Panc1 (cell line): ENCODE results near the gene TRAF6. TPM values are rescaled to one million over a fixed set of nuclear protein-coding genes. Genes with fewer than 3 reads are reported as not detected.
"Not testable (repeated sequence)": the region's sequence is repeated elsewhere in the genome, so short reads cannot be mapped to it uniquely, and the experiment has no call there.

Experiments used
- ATAC-seq: fragments of 200-7000 bp; cut with Tn5 transposase; 2 replicates; pipeline ENCODE4 v1.9.1; 2020; ENCODE audit warnings: mild to moderate bottlenecking, moderate library complexity
- BruUV-seq: library from RNA; stranded (reverse); fragments of 400-500 nt; replicated peaks from 2 replicates; lab custom pipeline; 2021; lab: Mats Ljungman, UMichigan
- CTCF ChIA-PET: fragments of 300-600 bp; sonication (Branson Sonifier 250); formaldehyde crosslinking; loops from one replicate; lab custom pipeline; 2022; ENCODE audit warnings: antibody characterized with exemption; lab: Charles Lee
- POLR2A ChIA-PET: fragments of 300-600 bp; sonication (Branson Sonifier 250); formaldehyde crosslinking; loops from one replicate; lab custom pipeline; 2022; ENCODE audit warnings: antibody characterized with exemption; lab: Charles Lee
- DNase-seq: peaks from one replicate; pipeline ENCODE4 v3.0.0-alpha.2; 2010; ENCODE audit warnings: low read depth, low spot score
- H3K27ac ChIP-seq: 2 replicates; pipeline ENCODE4 v1.5.1; 2011; ENCODE audit warnings: mild to moderate bottlenecking, low read length, inconsistent platforms
- H3K27me3 ChIP-seq: fragments of 200-500 bp; sonication (Bioruptor generic); 2 replicates; pipeline ENCODE4 v1.6.0; 2014; ENCODE audit warnings: low read length, inconsistent platforms; ENCODE audit not compliant: control insufficient read depth, insufficient read depth
- H3K36me3 ChIP-seq: fragments of 200-500 bp; sonication (Bioruptor generic); 2 replicates; pipeline ENCODE4 v1.5.1; 2014; ENCODE audit warnings: inconsistent platforms, mild to moderate bottlenecking, low read length, moderate library complexity; ENCODE audit not compliant: control insufficient read depth, insufficient read depth
- H3K4me1 ChIP-seq: 2 replicates; pipeline ENCODE4 v1.5.1; 2011; ENCODE audit warnings: inconsistent platforms, mild to moderate bottlenecking, low read length, moderate library complexity; ENCODE audit not compliant: control insufficient read depth, insufficient read depth
- H3K4me3 ChIP-seq, 2 experiments: 2 replicates each; pipeline ENCODE4 v1.5.1; 2011 to 2012; ENCODE audit warnings: low read depth in 2 of 2, low read length in 2 of 2, mild to moderate bottlenecking in 2 of 2, inconsistent platforms in 1 of 2, moderate library complexity in 1 of 2
- H3K9me3 ChIP-seq: fragments of 200-500 bp; sonication (Bioruptor generic); 2 replicates; pipeline ENCODE4 v1.5.1; 2014; ENCODE audit warnings: low read depth, mild to moderate bottlenecking, inconsistent platforms, low read length, moderate library complexity; ENCODE audit not compliant: control insufficient read depth, insufficient read depth
- POLR2AphosphoS5 ChIP-seq: IDR thresholded peaks from 2 replicates; pipeline ENCODE4 v1.6.1; 2012; ENCODE audit warnings: mild to moderate bottlenecking, low read depth, low read length, moderate library complexity
- SIN3A ChIP-seq: IDR thresholded peaks from 2 replicates; pipeline ENCODE4 v1.6.1; 2012; ENCODE audit warnings: low read depth, mild to moderate bottlenecking, low read length, moderate library complexity, borderline replicate concordance; ENCODE audit not compliant: insufficient read depth
- TCF7L2 ChIP-seq: IDR thresholded peaks from 2 replicates; pipeline ENCODE4 v1.6.1; 2011; ENCODE audit warnings: mild to moderate bottlenecking, low read depth, low read length, inconsistent platforms
- in situ Hi-C: cut with HindIII; loops from 2 replicates; pipeline ENCODE4 v1.10.0; 2016; ENCODE audit warnings: low sequenced_read_pairs, low pct_unique_long_range_greater_than_20kb
- intact Hi-C: fragments of 100-400 bp; cut with micrococcal nuclease; formaldehyde crosslinking; loops from one replicate; pipeline ENCODE4 v1.10.0; 2022; ENCODE audit not compliant: unreplicated experiment
- total RNA-seq: library from RNA; stranded (reverse); gene quantifications from one replicate; pipeline ENCODE4 v1.2.1, GENCODE V29; 2021; ENCODE audit not compliant: unreplicated experiment
- TF ChIP-seq, protein P1 (sequence below), 2 experiments: IDR thresholded peaks; 2 replicates each; pipeline ENCODE4 v1.6.1; 2011 to 2012; ENCODE audit warnings: low read depth in 2 of 2, control low read depth in 1 of 2, low read length in 1 of 2, mild to moderate bottlenecking in 1 of 2, moderate library complexity in 1 of 2; ENCODE audit not compliant: insufficient read depth in 1 of 2
- TF ChIP-seq, protein P2 (sequence below): fragments of 450-650 bp; IDR thresholded peaks from 2 replicates; pipeline ENCODE4 v1.5.1; 2017; ENCODE audit warnings: mild to moderate bottlenecking

TRAF6 gene
- total RNA-seq, 1 experiment from 2014 or later = 10.9 TPM

DNA sequence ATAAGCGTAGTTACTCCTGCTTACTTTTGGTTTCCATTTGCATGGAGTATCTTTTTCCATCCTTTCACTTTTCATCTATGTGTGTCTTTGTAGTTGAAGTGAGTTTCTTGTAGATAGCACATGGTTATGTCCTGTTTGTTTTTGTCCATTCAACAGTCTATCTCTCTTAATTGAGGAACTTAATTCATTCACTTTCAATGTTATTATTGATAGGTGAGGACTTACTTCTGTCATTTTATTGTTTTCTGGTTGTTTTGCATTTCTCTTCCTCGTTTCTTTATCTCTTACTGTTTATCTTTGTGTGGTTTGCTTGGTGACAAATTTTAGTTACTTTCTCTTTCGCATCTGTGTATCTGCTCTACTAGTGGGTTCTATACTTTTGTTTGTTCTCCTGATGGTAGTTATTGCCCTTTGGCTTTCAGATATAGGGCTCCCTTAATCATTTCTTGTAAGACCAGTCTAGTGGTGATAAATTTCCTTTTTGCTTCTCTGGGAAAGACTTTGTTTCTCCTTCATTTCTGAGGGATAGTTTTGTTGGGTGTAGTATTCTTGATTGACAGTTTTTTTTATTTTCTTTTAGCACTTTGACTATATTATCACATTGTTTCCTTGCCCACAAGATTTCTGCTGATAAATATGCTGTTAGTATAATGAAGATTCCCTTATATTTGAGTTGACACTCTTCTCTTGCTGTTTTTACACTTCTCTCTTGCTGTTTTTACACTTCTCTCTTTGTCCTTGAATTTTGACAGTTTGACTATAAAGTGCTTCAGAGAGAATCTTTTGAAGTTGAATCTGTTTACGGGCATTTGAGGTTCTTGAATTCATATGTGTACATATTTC lies 48.7 kb upstream of the TRAF6 start:
- Histone ChIP-seq H3K27ac (no peak overlapping the region), H3K4me1 (no peaks in the 10 kb centered on the region), H3K36me3 (no peaks in the 10 kb centered on the region), H3K9me3 (no peaks in the 10 kb centered on the region), H3K27me3 (no peaks in the 10 kb centered on the region; the same call in 1 of the 2 replicates), H3K4me3 (no peak overlapping the region)
- BruUV-seq = no TSS peak
- ChIA-PET CTCF (no interaction called here), POLR2A (no interaction called here)
- ATAC-seq (no peak), DNase-seq (no peak)
- TF ChIP-seq SIN3A = no peak
- no peak for TF ChIP-seq TCF7L2
- no peak for TF ChIP-seq POLR2AphosphoS5
- in situ Hi-C loops (no loop called here), intact Hi-C loops (no loop called here)

DNA sequence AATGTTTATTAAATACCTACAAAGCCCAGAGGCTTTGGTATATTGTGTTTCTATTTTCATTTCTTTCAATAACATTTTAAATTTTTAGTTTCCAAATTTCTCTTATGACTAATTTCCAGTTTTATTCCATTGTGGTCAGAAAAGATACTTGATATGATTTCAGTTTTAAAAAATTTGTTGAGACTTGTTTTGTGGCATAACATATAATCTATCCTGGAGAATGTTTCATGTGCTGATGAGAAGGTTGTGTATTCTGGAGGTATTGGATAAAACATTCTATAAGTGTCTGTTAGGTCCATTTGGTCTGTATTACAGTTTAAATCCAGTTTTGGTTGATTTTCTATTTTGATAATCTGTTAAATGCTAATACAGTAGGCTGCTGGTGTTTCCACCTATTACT lies 47.9 kb upstream of the TRAF6 start:
- H3K9me3 ChIP-seq = no peaks in the 10 kb centered on the region
- no peaks in the 10 kb centered on the region for H3K4me1 ChIP-seq
- CTCF ChIA-PET = no interaction called here
- ATAC-seq (no peak), DNase-seq (no peak)
- no peaks in the 10 kb centered on the region for H3K36me3 ChIP-seq
- intact Hi-C loops (no loop called here), in situ Hi-C loops (no loop called here)
- no TSS peak for BruUV-seq
- no peak overlapping the region for H3K4me3 ChIP-seq
- no peak for TF ChIP-seq TCF7L2
- no peak for TF ChIP-seq SIN3A
- no peak for TF ChIP-seq POLR2AphosphoS5
- TF ChIP-seq, protein P1, sequence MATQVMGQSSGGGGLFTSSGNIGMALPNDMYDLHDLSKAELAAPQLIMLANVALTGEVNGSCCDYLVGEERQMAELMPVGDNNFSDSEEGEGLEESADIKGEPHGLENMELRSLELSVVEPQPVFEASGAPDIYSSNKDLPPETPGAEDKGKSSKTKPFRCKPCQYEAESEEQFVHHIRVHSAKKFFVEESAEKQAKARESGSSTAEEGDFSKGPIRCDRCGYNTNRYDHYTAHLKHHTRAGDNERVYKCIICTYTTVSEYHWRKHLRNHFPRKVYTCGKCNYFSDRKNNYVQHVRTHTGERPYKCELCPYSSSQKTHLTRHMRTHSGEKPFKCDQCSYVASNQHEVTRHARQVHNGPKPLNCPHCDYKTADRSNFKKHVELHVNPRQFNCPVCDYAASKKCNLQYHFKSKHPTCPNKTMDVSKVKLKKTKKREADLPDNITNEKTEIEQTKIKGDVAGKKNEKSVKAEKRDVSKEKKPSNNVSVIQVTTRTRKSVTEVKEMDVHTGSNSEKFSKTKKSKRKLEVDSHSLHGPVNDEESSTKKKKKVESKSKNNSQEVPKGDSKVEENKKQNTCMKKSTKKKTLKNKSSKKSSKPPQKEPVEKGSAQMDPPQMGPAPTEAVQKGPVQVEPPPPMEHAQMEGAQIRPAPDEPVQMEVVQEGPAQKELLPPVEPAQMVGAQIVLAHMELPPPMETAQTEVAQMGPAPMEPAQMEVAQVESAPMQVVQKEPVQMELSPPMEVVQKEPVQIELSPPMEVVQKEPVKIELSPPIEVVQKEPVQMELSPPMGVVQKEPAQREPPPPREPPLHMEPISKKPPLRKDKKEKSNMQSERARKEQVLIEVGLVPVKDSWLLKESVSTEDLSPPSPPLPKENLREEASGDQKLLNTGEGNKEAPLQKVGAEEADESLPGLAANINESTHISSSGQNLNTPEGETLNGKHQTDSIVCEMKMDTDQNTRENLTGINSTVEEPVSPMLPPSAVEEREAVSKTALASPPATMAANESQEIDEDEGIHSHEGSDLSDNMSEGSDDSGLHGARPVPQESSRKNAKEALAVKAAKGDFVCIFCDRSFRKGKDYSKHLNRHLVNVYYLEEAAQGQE (IDR thresholded peaks at IDR 0.05; ENCODE audit: insufficient read depth in 1 of 2, low read depth in 2 of 2, low read length in 1 of 2) = no peak
- TF ChIP-seq, protein P2, sequence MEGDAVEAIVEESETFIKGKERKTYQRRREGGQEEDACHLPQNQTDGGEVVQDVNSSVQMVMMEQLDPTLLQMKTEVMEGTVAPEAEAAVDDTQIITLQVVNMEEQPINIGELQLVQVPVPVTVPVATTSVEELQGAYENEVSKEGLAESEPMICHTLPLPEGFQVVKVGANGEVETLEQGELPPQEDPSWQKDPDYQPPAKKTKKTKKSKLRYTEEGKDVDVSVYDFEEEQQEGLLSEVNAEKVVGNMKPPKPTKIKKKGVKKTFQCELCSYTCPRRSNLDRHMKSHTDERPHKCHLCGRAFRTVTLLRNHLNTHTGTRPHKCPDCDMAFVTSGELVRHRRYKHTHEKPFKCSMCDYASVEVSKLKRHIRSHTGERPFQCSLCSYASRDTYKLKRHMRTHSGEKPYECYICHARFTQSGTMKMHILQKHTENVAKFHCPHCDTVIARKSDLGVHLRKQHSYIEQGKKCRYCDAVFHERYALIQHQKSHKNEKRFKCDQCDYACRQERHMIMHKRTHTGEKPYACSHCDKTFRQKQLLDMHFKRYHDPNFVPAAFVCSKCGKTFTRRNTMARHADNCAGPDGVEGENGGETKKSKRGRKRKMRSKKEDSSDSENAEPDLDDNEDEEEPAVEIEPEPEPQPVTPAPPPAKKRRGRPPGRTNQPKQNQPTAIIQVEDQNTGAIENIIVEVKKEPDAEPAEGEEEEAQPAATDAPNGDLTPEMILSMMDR = no peak
- POLR2A ChIA-PET = no interaction called here
- H3K27ac ChIP-seq = no peak overlapping the region
- no peaks in the 10 kb centered on the region for H3K27me3 ChIP-seq

DNA sequence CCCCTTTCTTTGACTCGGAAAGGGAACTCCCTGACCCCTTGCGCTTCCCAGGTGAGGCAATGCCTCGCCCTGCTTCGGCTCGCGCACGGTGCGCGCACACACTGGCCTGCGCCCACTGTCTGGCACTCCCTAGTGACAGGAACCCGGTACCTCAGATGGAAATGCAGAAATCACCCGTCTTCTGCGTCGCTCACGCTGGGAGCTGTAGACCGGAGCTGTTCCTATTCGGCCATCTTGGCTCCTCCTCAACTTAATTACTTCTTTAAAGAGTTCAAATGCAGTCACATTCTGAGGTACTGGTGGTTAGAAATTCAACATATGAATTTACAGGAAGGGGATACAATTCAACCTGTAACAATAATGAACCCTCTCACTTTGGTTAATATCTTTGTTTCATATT lies 47.3 kb upstream of the TRAF6 start:
- H3K27ac ChIP-seq, H3K9me3 ChIP-seq, H3K36me3 ChIP-seq, BruUV-seq, H3K4me3 ChIP-seq, H3K27me3 ChIP-seq, ATAC-seq, POLR2A ChIA-PET, in situ Hi-C loops, H3K4me1 ChIP-seq, DNase-seq, CTCF ChIA-PET, intact Hi-C loops: not testable (repeated sequence)
